Uterus (tissue), 4 donors: ENCODE results near the gene VPS4B. TPM values are rescaled to one million over a fixed set of nuclear protein-coding genes. Genes with fewer than 3 reads are reported as not detected.

Experiments
- DNase-seq, 2 donors: peaks; one replicate each; pipeline ENCODE4 v3.0.0-alpha.2; 2019 to 2020
- H3K27ac ChIP-seq, 2 donors: fragments of 200-600 bp; sonication (generic); 1 replicate in 1 of 2; 2 replicates in 1 of 2; pipeline ENCODE4 v1.5.1; 2016 to 2018
- H3K27me3 ChIP-seq, 2 donors: fragments of 200-600 bp; sonication (generic); one replicate each; pipeline ENCODE4 v1.5.1; 2018 to 2019; ENCODE audit warnings: control low read depth in 1 of 2
- H3K36me3 ChIP-seq, 2 donors: fragments of 200-600 bp; sonication (generic); one replicate each; pipeline ENCODE4 v1.5.1; 2019; ENCODE audit warnings: control low read depth in 1 of 2
- H3K4me1 ChIP-seq, 2 donors: fragments of 200-600 bp; sonication (generic); one replicate each; pipeline ENCODE4 v1.5.1; 2018 to 2019; ENCODE audit warnings: control low read depth in 1 of 2
- H3K4me3 ChIP-seq, 2 donors: fragments of 200-600 bp; sonication (generic); 1 replicate in 1 of 2; 2 replicates in 1 of 2; pipeline ENCODE4 v1.5.1; 2018 to 2019; ENCODE audit warnings: mild to moderate bottlenecking in 1 of 2
- H3K9me3 ChIP-seq, 2 donors: fragments of 200-600 bp; sonication (generic); one replicate each; pipeline ENCODE4 v1.5.1; 2019; ENCODE audit warnings: control low read depth in 1 of 2
- CTCF ChIP-seq, 4 experiments: fragments of 200-600 bp in 2 of 4; fragments of 450-650 bp in 2 of 4; sonication (generic) in 2 of 4; IDR thresholded peaks; one replicate each; pipeline ENCODE4 v1.5.1; 2016 to 2019; ENCODE audit warnings: antibody characterized with exemption in 4 of 4, mild to moderate bottlenecking in 2 of 4, moderate library complexity in 1 of 4
- POLR2A ChIP-seq, 2 donors: fragments of 450-650 bp; IDR thresholded peaks; one replicate each; pipeline ENCODE4 v1.6.1; 2016; ENCODE audit warnings: antibody characterized with exemption in 2 of 2, mild to moderate bottlenecking in 1 of 2, moderate library complexity in 1 of 2
- intact Hi-C: fragments of 100-400 bp; cut with DNase I; formaldehyde crosslinking; loops from one replicate; pipeline ENCODE4 v1.15.1; 2023; ENCODE audit warnings: low total_unique reads
- total RNA-seq, 4 donors: library from RNA; depleted of rRNA in 3 of 4; stranded (reverse); fragments of >200 nt in 3 of 4; gene quantifications; one replicate each; pipeline versions ENCODE4 v1.1.0 to v1.2.4, GENCODE V29; 2014 to 2023
- donor health status: DM: yes; HTN: yes; CAD: no.

Gene VPS4B
- total RNA-seq, 4 donors from 2014 or later, result 32.4 to 214 (median 52.2) TPM

- Histone ChIP-seq H3K27me3 (no peaks in the 10 kb centered on the region), H3K9me3 (no peaks in the 10 kb centered on the region), H3K27ac (no peak overlapping the region), H3K4me3 (no peak overlapping the region), H3K4me1 (no peaks in the 10 kb centered on the region), H3K36me3 (no peaks in the 10 kb centered on the region)
- intact Hi-C loops, result no loop called here
- TF ChIP-seq CTCF (IDR thresholded peaks at IDR 0.05), result no peak
- no peak for TF ChIP-seq POLR2A (IDR thresholded peaks at IDR 0.05)
- DNase-seq, result no peak
These were observed 43.2 kb downstream of the VPS4B start for GRCh38 chr18:63378919-63379638.

GRCh38 chr18:63377275-63377980, 44.8 kb downstream of the VPS4B start:
- H3K36me3 ChIP-seq, result no peaks in the 10 kb centered on the region
- no peak overlapping the region for H3K27ac ChIP-seq
- TF ChIP-seq CTCF (IDR thresholded peaks at IDR 0.05) (no peak), POLR2A (IDR thresholded peaks at IDR 0.05) (no peak)
- H3K9me3 ChIP-seq, result no peaks in the 10 kb centered on the region
- no peak for DNase-seq
- no peaks in the 10 kb centered on the region for H3K4me1 ChIP-seq
- H3K4me3 ChIP-seq, result no peak overlapping the region
- intact Hi-C loops, result no loop called here
- H3K27me3 ChIP-seq, result no peaks in the 10 kb centered on the region

GRCh38 chr18:63376538-63376937, 45.7 kb downstream of the VPS4B start:
- Histone ChIP-seq H3K4me3 (no peak overlapping the region), H3K36me3 (no peaks in the 10 kb centered on the region), H3K27me3 (no peaks in the 10 kb centered on the region), H3K4me1 (no peaks in the 10 kb centered on the region), H3K27ac (no peak overlapping the region), H3K9me3 (no peaks in the 10 kb centered on the region)
- intact Hi-C loops, result no loop called here
- DNase-seq, result no peak
- TF ChIP-seq CTCF (IDR thresholded peaks at IDR 0.05) (no peak), POLR2A (IDR thresholded peaks at IDR 0.05) (no peak)

- Histone ChIP-seq H3K4me1 (no peaks in the 10 kb centered on the region), H3K36me3 (no peaks in the 10 kb centered on the region), H3K4me3 (no peak overlapping the region), H3K9me3 (no peaks in the 10 kb centered on the region), H3K27ac (no peak overlapping the region), H3K27me3 (no peaks in the 10 kb centered on the region)
- intact Hi-C loops, result no loop called here
- DNase-seq, result no peak
- no peak for TF ChIP-seq CTCF (IDR thresholded peaks at IDR 0.05)
- no peak for TF ChIP-seq POLR2A (IDR thresholded peaks at IDR 0.05)
These were observed 47.7 kb downstream of the VPS4B start for GRCh38 chr18:63374540-63374939.

GRCh38 chr18:63373161-63373560, 49.1 kb downstream of the VPS4B start:
- Histone ChIP-seq H3K27ac (no peak overlapping the region), H3K4me3 (no peak overlapping the region), H3K36me3 (no peaks in the 10 kb centered on the region), H3K27me3 (no peaks in the 10 kb centered on the region), H3K4me1 (no peaks in the 10 kb centered on the region), H3K9me3 (no peaks in the 10 kb centered on the region)
- no peak for DNase-seq
- intact Hi-C loops, result no loop called here
- TF ChIP-seq CTCF (IDR thresholded peaks at IDR 0.05) (no peak), POLR2A (IDR thresholded peaks at IDR 0.05) (no peak)
